KOPT-K1 (cell line): Measurements from ENCODE around the gene KRTAP20-4.

Source experiments
- H3K27ac ChIP-seq: fragments of 200-600 bp; sonication (generic); 2 replicates; pipeline ENCODE4 v1.5.1; 2016; ENCODE audit warnings: antibody characterized with exemption, mild to moderate bottlenecking, low read depth, low read length; ENCODE audit not compliant: poor library complexity, severe bottlenecking
- H3K36me3 ChIP-seq: fragments of 200-600 bp; sonication (generic); 2 replicates; pipeline ENCODE4 v1.5.1; 2017; ENCODE audit warnings: antibody characterized with exemption, mild to moderate bottlenecking, low read length, moderate library complexity; ENCODE audit not compliant: insufficient read depth
- H3K9me3 ChIP-seq: fragments of 200-600 bp; sonication (generic); 2 replicates; pipeline ENCODE4 v1.5.1; 2017; ENCODE audit warnings: antibody characterized with exemption, low read length, mild to moderate bottlenecking; ENCODE audit not compliant: insufficient read depth, poor library complexity, severe bottlenecking

KRTAP20-4 gene

GRCh38 chr21:30620522-30620921, at the start of gene KRTAP20-4:
Gene KRTAP20-4 (plus strand): TSS chr21:30620627.
- no peak within 1 kb of the TSS for H3K27ac ChIP-seq
- peaks cover 15% of the 10 kb centered on the region for H3K9me3 ChIP-seq
- no peaks in the 10 kb centered on the region for H3K36me3 ChIP-seq

DNA sequence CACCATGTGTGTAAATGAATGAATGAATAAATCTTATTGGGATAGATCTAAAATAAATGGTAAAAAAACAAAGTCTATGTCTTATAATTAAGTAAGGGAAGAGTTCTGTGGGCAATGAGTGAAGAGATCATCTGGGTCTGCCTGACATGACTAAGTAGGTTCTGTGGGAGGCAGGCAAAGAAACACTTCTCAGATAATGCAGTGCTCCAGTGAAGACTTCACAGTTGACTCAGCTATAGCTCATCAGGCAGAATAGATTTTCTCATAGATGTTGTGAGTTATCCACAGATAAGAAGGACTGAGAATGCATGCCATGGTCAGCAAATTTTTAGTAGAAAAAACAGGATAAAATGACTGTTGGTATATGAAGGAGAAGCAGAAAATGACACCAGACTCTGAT, 42.7 kb upstream of the KRTAP20-4 start:
- Histone ChIP-seq H3K36me3 (no peaks in the 10 kb centered on the region), H3K27ac (no peak overlapping the region), H3K9me3 (no peaks in the 10 kb centered on the region)

GRCh38 chr21:30579346-30579745, 41.1 kb upstream of the KRTAP20-4 start:
- H3K9me3 ChIP-seq = no peaks in the 10 kb centered on the region
- no peak overlapping the region for H3K27ac ChIP-seq
- H3K36me3 ChIP-seq = no peaks in the 10 kb centered on the region

DNA sequence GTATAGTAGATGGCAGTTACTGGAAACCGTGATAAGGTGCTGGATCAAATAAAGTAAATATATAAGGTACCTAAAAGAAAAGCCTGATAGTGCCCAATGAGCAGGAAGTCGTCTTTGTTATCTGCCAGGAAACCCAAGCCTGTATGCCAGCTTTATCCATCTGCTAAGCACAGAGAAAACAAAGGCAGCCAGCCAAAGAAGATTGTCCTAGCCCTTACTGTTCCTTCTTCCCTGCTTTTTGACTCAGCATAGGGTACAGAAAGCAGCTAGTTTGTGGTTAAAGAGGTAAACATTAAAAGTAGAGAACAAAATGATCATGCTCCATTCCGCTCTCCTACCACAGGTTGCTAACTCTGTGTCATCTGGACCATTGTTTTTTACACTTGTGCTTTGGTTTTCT, 40.3 kb upstream of the KRTAP20-4 start:
- H3K36me3 ChIP-seq = no peaks in the 10 kb centered on the region
- no peak overlapping the region for H3K27ac ChIP-seq
- H3K9me3 ChIP-seq = no peaks in the 10 kb centered on the region

- no peak overlapping the region for H3K27ac ChIP-seq
- no peaks in the 10 kb centered on the region for H3K36me3 ChIP-seq
- H3K9me3 ChIP-seq = no peaks in the 10 kb centered on the region
Observed at GRCh38 chr21:30582870-30583269, 37.6 kb upstream of the KRTAP20-4 start.

- no peaks in the 10 kb centered on the region for H3K9me3 ChIP-seq
- H3K36me3 ChIP-seq = no peaks in the 10 kb centered on the region
- no peak within 1 kb of the TSS for H3K27ac ChIP-seq
Observed at GRCh38 chr21:30590297-30590696, 30.1 kb upstream of the KRTAP20-4 start, which contains the start of gene KRTAP22-2. Gene KRTAP22-2 (minus strand): TSS chr21:30590397.

DNA sequence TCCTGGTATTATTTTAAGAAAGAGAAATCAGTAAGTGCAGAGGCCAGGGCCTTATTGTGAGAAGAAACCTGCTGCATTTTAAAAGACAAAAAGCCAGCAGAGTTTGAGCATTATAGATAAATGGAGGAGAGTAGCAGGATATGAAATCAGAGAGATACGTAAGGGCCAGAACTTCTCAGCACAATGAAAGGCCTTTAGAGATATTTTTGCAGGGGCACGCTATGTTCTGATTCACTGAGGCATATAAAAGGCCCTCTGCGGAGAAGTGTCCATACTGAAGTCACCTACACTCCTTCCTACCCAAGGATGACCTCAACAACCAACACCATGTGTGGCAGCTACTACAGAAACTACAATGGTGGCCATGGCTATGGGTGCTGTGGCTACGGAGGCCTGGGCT, 28.3 kb upstream of the KRTAP20-4 start, which contains the start of gene KRTAP6-3:
KRTAP6-3 (plus strand) TSS at position 301 of the 400 bp plus-strand sequence; CDS start at position 307, 6 bp downstream.
- H3K27ac ChIP-seq = no peak within 1 kb of the TSS
- no peaks in the 10 kb centered on the region for H3K9me3 ChIP-seq
- no peaks in the 10 kb centered on the region for H3K36me3 ChIP-seq

GRCh38 chr21:30598802-30599201, 21.6 kb upstream of the KRTAP20-4 start, which contains the start of gene KRTAP6-2:
Gene KRTAP6-2 (minus strand): TSS chr21:30598902. CDS start chr21:30598874, 28 bp downstream.
- no peaks in the 10 kb centered on the region for H3K36me3 ChIP-seq

DNA sequence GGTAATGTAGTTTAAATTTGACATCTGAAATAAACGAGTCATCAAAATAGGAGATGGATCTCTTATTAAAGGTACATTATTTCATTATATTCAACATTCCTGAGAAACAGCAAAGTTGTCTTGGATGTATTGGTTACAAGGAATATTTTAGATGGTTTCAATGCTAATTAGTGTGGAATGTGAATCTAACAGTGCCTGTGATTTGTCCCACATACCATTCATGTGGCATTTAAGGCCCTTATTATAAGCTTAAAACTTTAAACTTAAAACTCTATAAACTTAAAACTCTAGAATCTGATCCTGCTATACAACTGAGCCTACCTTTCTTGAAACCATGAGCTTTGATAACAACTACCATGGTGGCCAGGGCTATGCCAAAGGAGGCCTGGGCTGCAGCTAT, 19.6 kb upstream of the KRTAP20-4 start, which contains the start of gene KRTAP22-1:
KRTAP22-1 (plus strand) TSS at position 301 of the 400 bp plus-strand sequence.
- Histone ChIP-seq H3K27ac (no peak within 1 kb of the TSS), H3K9me3 (no peaks in the 10 kb centered on the region), H3K36me3 (no peaks in the 10 kb centered on the region)

More at GRCh38 chr21:30598802-30599201, 21.6 kb upstream of the KRTAP20-4 start, which contains the start of gene KRTAP6-2:
- no peaks in the 10 kb centered on the region for H3K9me3 ChIP-seq
- H3K27ac ChIP-seq = no peak within 1 kb of the TSS

- Histone ChIP-seq H3K36me3 (no peaks in the 10 kb centered on the region), H3K9me3 (no peaks in the 10 kb centered on the region), H3K27ac (no peak overlapping the region)
Observed at GRCh38 chr21:30605968-30606367, 14.5 kb upstream of the KRTAP20-4 start.

GRCh38 chr21:30612132-30612531, 8.3 kb upstream of the KRTAP20-4 start:
- no peaks in the 10 kb centered on the region for H3K36me3 ChIP-seq
- H3K9me3 ChIP-seq = no peaks in the 10 kb centered on the region
- no peak overlapping the region for H3K27ac ChIP-seq

DNA sequence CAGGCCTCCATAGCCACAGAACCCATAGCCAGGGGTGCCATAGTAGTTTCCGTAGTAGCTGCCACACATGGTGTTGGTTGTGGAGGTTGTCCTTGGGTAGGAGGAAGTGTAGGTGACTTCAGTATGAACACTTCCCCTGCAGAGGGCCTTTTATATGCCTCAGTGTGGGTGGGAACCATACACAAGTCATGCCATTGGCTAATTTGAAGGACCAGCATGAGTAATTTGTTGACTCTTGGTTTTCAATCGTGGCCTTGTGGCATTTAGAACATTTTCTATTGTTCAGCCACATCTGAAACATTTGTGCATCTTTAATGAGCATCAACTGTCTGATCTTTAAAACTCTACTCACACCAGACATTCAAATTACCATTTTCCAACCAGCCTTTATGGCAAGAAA, 6.6 kb upstream of the KRTAP20-4 start, which contains the start of gene KRTAP6-1:
KRTAP6-1 (minus strand) TSS at position 95 of the 400 bp plus-strand sequence; CDS start at position 69, 26 bp downstream.
- no peaks in the 10 kb centered on the region for H3K9me3 ChIP-seq
- no peaks in the 10 kb centered on the region for H3K36me3 ChIP-seq
- no peak within 1 kb of the TSS for H3K27ac ChIP-seq

DNA sequence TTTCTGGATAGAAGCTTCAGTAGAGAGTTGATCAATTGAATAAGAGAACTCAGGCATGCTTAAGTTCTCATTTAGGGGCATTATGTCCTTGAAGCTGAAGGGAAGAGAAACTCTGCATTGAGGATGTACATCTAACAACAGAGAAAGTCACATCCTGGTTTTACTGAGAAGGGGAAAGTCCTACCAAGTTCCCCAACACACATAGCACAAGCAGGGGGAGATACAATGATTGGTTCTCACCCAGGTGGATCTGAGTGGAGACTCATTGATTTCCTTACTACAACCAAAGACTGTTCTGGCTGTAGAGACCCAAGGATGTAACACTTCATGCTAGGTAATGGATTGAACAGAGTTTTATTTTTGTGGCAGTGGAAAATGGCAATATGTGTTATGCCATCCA, 5.2 kb upstream of the KRTAP20-4 start:
- Histone ChIP-seq H3K36me3 (no peaks in the 10 kb centered on the region), H3K27ac (no peak overlapping the region), H3K9me3 (no peaks in the 10 kb centered on the region)

DNA sequence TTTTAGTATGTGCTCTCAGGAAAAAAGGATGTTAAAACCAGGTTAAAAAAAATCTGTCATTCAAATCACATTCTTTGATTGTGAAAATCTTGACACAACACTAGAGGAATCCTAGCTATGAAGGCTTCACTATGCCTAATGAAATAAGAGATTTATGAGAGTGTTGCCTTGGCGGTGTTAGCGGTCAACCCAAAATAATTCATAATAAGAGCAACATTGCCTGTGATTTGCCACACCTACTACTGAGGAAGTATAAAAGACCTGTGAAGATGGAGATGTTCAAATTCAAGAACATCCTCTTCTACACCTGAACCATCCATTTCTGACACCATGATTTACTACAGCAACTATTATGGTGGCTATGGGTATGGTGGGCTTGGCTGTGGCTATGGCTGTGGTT, 4.3 kb upstream of the KRTAP20-4 start, which contains the start of gene KRTAP20-1:
KRTAP20-1 (plus strand) TSS at position 301 of the 400 bp plus-strand sequence; CDS start at position 331, 30 bp downstream.
- Histone ChIP-seq H3K9me3 (no peaks in the 10 kb centered on the region), H3K36me3 (no peaks in the 10 kb centered on the region), H3K27ac (no peak within 1 kb of the TSS)

- Histone ChIP-seq H3K9me3 (peaks cover 11% of the 10 kb centered on the region), H3K27ac (no peak overlapping the region), H3K36me3 (no peaks in the 10 kb centered on the region)
Observed at GRCh38 chr21:30620080-30620479, 347 bp upstream of the KRTAP20-4 start.

GRCh38 chr21:30623362-30623761, 2.9 kb downstream of the KRTAP20-4 start:
- no peak overlapping the region for H3K27ac ChIP-seq
- H3K36me3 ChIP-seq = no peaks in the 10 kb centered on the region
- H3K9me3 ChIP-seq = peaks cover 19% of the 10 kb centered on the region
